Measurements from ENCODE around the gene AJUBA.
"Not testable (repeated sequence)": the region's sequence is repeated elsewhere in the genome, so short reads cannot be mapped to it uniquely, and the experiment has no call there.

AJUBA gene

DNA sequence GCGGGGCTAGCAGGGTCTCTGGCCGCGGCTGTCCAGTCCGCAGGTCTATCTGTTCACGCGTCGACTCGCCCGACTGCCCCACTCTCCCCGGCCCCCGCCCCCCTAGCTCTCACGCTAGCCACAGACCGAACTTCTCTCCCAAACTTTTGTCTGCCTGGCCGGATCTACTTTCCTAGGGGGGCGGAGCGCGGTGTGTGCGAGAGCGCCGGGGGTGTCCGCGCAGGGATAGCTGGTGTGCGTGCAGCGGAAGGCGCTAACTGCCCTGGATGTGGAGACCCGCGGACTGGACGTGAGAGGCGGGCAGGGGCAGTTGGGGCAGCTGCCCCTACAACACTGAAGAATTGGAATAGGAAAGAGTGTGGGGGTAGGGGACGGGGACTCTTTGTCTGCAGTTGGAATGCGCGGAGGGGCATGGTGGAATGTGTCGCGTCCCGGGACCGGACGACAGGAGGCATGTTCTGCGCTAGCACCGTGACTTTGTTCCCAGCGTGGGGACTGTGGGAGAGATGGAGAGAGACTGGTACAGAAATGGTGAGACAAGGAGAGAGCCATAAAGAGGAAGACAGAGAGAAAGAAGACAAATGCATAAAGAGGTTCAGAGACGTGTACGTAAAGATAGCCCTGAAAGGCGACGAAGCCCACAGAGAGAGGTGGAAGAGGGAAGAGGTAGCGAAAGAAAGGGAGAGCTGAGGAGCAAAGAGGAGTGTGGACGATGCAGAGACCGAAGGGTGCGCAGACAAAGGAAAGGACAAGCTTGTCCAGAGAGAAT lies at the start of gene AJUBA:
Gene AJUBA (minus strand): TSS at position 75 of the 769 bp plus-strand sequence. CDS start 285 bp downstream, outside the sequence.
- peak; percentile 54 to 77 for DNase-seq (ENCODE audit: low read depth in 2 of 2)

- DNase-seq (ENCODE audit: low read depth in 2 of 2): no peak
Observed at GRCh38 chr14:23030936-23031335, 48.6 kb upstream of the AJUBA start.

- DNase-seq (ENCODE audit: low read depth in 2 of 2): no peak
Observed at GRCh38 chr14:23028799-23029198, 46.4 kb upstream of the AJUBA start.

DNA sequence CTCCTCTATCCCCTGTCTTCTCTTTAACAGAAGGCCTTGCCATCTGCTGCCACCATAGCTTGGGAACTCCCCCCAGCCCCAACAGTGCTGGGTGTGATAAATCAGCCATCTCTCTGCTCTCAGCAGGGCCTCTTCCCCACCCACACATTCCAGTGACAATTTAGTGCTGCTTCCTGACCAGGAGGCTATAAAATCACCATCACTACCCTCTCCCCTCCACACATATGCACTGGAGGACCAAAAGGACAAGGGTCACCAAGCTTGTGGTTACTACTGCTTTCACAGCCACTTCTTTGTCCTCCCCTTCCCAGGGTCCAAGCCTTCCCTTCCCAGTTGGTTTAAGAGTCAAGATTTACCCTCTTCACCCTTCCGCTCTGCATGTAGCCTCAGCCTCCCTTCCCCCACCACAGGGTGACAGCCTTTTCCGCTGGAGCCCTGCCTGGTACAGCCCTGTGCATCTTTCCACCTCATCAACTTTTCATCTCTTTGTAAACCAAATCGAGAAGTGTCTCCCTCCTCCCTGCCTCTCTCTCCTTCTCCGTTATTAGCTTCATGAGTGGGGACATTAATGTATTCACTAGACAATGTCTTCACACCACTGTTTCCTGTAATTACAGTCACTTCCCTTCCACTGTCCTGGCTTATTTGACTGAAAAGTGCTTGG lies 42.9 kb upstream of the AJUBA start:
- DNase-seq (ENCODE audit: low read depth in 2 of 2): no peak

GRCh38 chr14:23024612-23025075 lies 42.3 kb upstream of the AJUBA start:
- DNase-seq (ENCODE audit: low read depth in 2 of 2): no peak

DNA sequence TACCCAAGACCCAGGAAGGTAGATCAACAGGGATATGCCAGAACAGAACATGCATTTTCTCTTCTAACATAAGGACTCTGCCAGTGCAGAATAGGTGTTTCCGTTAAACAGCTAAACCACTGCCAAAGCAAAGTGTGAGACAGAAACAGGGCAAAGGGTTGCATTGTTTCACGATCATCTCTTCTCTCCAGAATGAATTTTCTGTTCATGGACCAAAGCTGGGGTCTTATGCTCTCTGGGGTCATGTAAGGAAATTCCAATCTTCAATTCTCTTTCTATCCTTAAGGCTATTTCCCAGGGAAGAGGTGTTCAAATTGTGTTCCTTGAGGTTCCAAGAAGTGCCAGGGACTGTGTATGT lies 41.4 kb upstream of the AJUBA start:
- DNase-seq (ENCODE audit: low read depth in 2 of 2): no peak

DNA sequence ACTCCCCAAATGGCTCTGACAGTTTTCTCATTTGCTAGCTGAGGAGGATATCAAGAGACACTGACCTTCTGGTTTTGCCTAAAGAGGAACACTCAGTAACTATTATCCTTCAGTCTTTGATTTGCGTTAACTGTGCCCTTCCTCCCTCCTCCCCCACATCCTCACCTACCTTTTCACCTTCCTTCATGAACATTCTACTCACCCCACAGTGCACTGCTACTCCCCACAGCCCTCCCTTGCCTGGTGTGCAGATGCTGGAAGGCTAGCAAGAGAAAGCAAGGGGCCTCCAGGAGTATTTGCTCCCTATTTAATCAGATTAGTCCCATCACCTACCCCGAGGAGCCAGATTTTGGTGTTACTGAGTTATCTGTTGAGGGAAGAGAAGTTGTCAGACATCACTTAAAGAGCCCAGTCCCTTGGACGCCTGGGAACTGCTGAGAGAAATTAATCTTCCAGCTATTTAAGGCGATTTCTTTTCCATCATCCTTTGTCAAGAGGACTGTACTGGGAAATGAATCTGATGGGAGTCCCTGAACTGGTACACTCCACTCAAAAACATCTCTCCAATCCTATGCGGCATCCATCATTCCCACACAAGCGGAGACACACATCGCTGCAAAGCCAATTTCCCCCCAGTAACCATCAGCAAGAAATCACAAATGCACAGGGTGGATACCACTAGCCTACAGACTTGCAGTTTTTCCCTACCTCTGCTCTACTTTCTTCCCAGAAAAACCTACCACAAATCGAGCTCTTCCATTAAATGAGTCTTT lies 40.9 kb upstream of the AJUBA start:
- DNase-seq (ENCODE audit: low read depth in 2 of 2): no peak

DNA sequence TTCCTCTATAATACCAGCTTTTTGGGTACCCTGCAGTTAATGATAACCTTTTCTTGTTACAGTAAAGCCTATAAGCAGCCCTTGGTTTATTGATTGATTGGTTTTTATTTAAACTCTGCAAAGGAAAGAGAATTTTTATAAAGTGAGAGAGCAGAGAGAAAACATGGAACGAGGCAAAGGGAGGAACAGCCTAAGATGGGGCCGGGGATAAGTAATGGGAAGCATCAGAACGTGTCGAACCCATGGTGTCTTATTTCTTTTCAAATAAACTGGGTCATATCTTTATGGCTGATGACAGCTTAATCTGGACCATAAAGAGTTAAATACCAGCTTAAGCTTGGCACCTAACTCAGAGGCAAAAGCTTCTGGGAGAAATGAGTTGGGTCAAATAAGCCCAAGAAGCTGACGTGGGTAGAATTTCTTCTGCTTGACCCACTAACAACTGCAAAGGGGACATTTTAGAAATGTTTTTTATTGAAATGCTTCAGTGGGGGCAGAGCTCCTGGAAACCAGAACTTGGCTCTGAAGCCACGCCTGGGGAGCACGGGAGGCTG lies 39.6 kb upstream of the AJUBA start:
- no peak for DNase-seq (ENCODE audit: low read depth in 2 of 2)

DNA sequence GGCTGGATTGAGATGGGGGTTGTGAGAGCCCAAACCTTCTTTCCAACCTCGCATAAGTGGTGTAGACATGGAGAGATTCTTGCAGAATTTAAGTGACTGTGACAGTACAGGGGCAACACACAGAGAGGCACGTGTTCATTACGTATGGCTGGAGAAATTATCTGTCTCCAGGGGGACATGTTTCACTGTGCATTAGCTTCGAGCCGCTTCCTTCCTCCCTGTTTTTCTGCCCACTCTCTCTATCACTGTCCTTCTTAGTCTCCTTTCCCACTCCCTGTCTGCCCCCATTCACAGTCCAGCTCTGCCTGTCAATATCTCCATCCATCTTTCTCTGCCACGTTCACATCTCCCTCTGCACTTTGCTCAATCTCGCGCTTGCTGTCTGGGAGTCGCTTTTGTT lies 39.1 kb upstream of the AJUBA start:
- DNase-seq (ENCODE audit: low read depth in 2 of 2): no peak

- no peak for DNase-seq (ENCODE audit: low read depth in 2 of 2)
Observed at GRCh38 chr14:23020143-23021128, 38.1 kb upstream of the AJUBA start.

GRCh38 chr14:23018107-23018506 lies 35.8 kb upstream of the AJUBA start:
- no peak for DNase-seq (ENCODE audit: low read depth in 2 of 2)

- DNase-seq (ENCODE audit: low read depth in 2 of 2): no peak
Observed at GRCh38 chr14:23017091-23017490, 34.7 kb upstream of the AJUBA start.

DNA sequence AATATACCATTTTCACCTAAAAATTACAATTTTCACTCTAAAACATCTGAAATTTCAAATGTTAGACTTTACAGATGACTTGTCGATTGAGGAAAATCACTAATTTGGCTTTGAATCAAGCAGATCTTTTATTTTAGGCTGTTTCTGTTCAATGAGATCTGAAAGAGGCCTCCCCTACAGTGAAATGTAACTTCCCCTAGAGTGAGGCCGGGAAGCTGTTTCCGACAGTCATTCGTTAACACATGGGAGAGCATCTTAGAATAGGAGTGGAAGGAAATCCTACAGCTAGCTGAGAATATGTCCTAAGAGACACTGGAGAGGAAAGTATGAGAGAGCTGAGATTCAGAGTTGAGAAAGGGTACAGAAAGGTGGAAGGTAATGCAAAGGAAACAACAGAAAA lies 33.3 kb upstream of the AJUBA start:
- no peak for DNase-seq (ENCODE audit: low read depth in 2 of 2)

GRCh38 chr14:23013749-23014054 lies 31.4 kb upstream of the AJUBA start:
- DNase-seq (ENCODE audit: low read depth in 2 of 2): not testable (repeated sequence)

DNA sequence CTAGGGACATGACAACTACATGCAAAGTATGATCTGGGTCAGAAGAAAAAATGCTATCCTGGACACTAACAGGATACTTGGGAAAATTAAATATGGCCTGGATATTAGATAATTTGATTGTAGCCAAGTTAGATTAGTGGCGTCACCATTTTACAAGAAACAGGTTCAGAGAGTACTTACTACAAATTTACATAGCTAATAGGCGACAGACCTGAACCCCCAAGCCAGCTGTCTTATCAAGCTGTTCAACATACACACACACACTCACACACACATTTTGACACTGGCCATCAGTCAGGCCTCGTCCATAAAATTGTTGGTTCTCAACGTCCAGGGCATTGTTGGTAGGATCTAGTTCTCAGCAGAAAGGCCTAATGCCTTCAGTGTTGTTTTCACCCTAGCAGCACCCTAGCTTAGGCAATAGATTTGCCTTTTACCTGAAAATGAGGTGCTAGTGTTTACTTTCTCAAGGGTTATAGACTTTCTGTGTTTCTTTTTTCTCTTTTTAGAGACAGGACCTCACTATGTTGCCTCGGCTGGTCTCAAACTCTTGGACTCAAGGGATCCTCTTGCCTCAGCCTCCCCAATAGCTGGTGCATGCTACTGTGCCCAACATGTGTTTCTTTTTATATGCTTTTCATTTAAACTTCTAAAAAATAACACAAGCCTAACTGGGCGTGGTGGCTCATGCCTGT lies 30.9 kb upstream of the AJUBA start:
- DNase-seq (ENCODE audit: low read depth in 2 of 2): no peak

GRCh38 chr14:23009939-23010726 lies 27.8 kb upstream of the AJUBA start, which contains the start of gene C14orf93:
Gene C14orf93 (minus strand): TSS chr14:23010143. CDS start chr14:22999023, 11,120 bp downstream.
- DNase-seq (ENCODE audit: low read depth in 2 of 2): peak; percentile 50 to 81

GRCh38 chr14:23009483-23009938 lies 27.2 kb upstream of the AJUBA start:
- no peak for DNase-seq (ENCODE audit: low read depth in 2 of 2)

DNA sequence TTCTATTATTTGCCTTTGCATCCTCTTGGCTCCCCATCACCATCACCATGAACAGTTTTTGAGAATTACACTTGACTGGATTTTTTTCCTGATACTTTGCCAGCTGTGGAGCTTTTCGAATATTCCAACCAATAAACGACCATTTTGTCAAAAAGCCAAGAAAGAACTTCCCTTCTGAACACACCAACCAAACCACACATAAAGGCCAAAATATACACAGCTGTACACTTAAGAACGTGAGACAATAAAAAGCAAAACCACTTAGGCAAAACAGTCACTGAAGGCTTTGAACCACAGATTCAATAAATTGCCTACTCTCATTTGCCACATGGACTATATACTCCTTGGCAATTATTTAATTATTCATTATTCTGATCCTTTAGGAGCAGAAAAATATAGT lies 26.5 kb upstream of the AJUBA start:
- no peak for DNase-seq (ENCODE audit: low read depth in 2 of 2)
